WERI-Rb-1 (cell line): ENCODE results near the gene ZAP70.

Source experiments
- DNase-seq: peaks from one replicate; pipeline ENCODE4 v3.0.0-alpha.2; 2020
- H3K27ac ChIP-seq: fragments of 250-450 bp; sonication (Bioruptor Pico); 2 replicates; pipeline ENCODE4 v1.5.1; 2020; ENCODE audit warnings: mild to moderate bottlenecking, moderate library complexity
- H3K27me3 ChIP-seq: fragments of 250-450 bp; sonication (Bioruptor Pico); 2 replicates; pipeline ENCODE4 v1.5.1; 2021; ENCODE audit warnings: mild to moderate bottlenecking, low read depth, moderate library complexity; ENCODE audit not compliant: insufficient read depth, severe bottlenecking
- H3K36me3 ChIP-seq: fragments of 250-450 bp; sonication (Bioruptor Pico); 2 replicates; pipeline ENCODE4 v1.5.1; 2020; ENCODE audit warnings: mild to moderate bottlenecking, moderate library complexity
- H3K4me3 ChIP-seq: 2 replicates; pipeline ENCODE4 v1.5.1; 2011; ENCODE audit warnings: low read depth, mild to moderate bottlenecking, control low read depth, low read length
- H3K9me3 ChIP-seq: fragments of 250-450 bp; sonication (Bioruptor Pico); 2 replicates; pipeline ENCODE4 v1.5.1; 2021; ENCODE audit warnings: mild to moderate bottlenecking, moderate library complexity; ENCODE audit not compliant: severe bottlenecking
- CTCF ChIP-seq: IDR thresholded peaks from 2 replicates; pipeline ENCODE4 v1.5.1; 2011; ENCODE audit warnings: low read depth, mild to moderate bottlenecking, control low read depth, inconsistent platforms, low read length

The ZAP70 gene

DNA sequence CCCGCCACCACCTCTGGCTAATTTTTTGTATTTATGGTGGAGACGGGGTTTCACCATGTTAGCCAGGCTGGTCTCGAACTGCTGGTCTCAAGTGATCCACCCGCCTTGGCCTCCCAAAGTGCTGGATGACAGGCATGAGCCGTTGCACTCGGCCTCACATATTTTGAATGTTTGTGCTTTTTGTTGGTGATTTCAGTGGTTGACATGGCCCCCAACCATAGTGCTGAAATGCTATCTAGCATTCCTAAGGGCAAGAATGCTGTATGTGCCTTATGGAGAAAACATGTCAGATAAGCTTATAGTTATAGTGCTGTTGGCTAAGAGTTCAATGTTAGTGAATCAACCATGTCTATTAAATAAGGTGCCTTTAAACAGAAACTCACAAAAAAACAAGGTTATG is 8.9 kb downstream of the ZAP70 start:
- TF ChIP-seq CTCF = no peak
- Histone ChIP-seq H3K27me3 (no peaks in the 10 kb centered on the region), H3K27ac (no peak overlapping the region), H3K4me3 (no peak overlapping the region), H3K9me3 (no peaks in the 10 kb centered on the region), H3K36me3 (no peaks in the 10 kb centered on the region)
- no peak for DNase-seq

DNA sequence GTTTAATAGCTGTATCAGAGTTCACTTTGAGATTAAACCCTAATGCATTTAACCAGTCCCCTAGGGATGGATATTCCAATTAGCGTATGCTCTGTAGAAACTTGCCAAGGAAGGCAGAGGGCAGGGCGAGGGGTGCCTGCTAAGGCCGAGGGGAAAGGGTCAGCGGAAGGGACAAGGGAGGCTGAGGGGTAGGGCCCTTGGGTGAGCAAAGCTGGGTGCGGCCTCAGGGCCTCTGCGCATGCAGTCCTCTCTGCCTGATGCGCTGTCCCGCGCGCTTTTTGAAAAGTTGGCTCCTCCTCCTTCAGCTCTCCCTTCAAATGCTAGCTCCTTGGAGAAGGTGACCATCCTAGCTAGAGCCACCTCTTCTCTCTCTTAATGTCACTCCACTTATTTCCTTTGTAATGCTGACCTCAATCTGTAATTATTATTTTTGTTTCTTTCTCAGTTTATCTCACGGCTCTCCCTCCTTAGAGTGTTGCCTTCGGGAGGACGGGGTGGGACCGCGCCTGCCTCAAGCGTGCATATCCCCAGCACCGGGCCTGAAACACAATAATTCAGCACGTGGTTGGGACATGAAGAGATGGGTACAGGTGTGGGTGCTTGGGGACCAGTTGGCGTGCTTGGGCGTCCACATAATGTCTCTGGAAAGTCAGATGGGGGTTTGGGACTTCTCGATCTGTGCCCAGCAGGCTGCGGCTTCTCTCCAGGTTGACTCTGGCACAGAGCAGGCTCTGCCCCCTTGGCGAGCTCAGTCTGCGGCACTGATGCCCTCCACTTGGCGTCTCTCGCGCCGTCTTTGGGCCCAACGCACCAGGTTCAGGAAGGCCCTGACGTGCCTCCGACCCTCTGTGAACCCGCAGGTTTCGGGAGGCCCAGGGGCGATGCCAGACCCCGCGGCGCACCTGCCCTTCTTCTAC is 10.0 kb downstream of the ZAP70 start:
- Histone ChIP-seq H3K27me3 (no peaks in the 10 kb centered on the region), H3K9me3 (no peaks in the 10 kb centered on the region), H3K4me3 (no peak overlapping the region), H3K36me3 (no peaks in the 10 kb centered on the region), H3K27ac (no peak overlapping the region)
- no peak for DNase-seq
- no peak for TF ChIP-seq CTCF

DNA sequence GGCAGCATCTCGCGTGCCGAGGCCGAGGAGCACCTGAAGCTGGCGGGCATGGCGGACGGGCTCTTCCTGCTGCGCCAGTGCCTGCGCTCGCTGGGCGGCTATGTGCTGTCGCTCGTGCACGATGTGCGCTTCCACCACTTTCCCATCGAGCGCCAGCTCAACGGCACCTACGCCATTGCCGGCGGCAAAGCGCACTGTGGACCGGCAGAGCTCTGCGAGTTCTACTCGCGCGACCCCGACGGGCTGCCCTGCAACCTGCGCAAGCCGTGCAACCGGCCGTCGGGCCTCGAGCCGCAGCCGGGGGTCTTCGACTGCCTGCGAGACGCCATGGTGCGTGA is 10.7 kb downstream of the ZAP70 start:
- no peak for TF ChIP-seq CTCF
- Histone ChIP-seq H3K27ac (no peak overlapping the region), H3K27me3 (no peaks in the 10 kb centered on the region), H3K36me3 (no peaks in the 10 kb centered on the region), H3K4me3 (no peak overlapping the region), H3K9me3 (no peaks in the 10 kb centered on the region)
- DNase-seq = no peak

- no peak overlapping the region for H3K27ac ChIP-seq
- H3K27me3 ChIP-seq = no peaks in the 10 kb centered on the region
- DNase-seq = no peak
- H3K9me3 ChIP-seq = no peaks in the 10 kb centered on the region
- no peak overlapping the region for H3K4me3 ChIP-seq
- no peaks in the 10 kb centered on the region for H3K36me3 ChIP-seq
- TF ChIP-seq CTCF = no peak
Measured at GRCh38 chr2:97724501-97724900, 11.1 kb downstream of the ZAP70 start.

- no peak overlapping the region for H3K4me3 ChIP-seq
- peak overlapping the region; percentile 83 for H3K27ac ChIP-seq
- TF ChIP-seq CTCF = peak; percentile 35; the same call in 1 of the 2 replicates
- no peaks in the 10 kb centered on the region for H3K27me3 ChIP-seq
- H3K36me3 ChIP-seq = no peaks in the 10 kb centered on the region
- no peak for DNase-seq
- H3K9me3 ChIP-seq = peaks cover 4% of the 10 kb centered on the region
Measured at GRCh38 chr2:97724946-97725688, 11.7 kb downstream of the ZAP70 start.
